Left ventricle myocardium superior (tissue), 1 donor: ENCODE measurements around the gene HFE. TPM values are rescaled to one million over a fixed set of nuclear protein-coding genes. Genes with fewer than 3 reads are reported as not detected.

Experiments used
- ATAC-seq: fragments of 200-7000 bp; cut with Tn5 transposase; one replicate; pipeline ENCODE4 v1.9.1; 2020; ENCODE audit warnings: mild to moderate bottlenecking, moderate library complexity
- DNase-seq: peaks from one replicate; pipeline ENCODE4 v3.0.0-alpha.2; 2020
- intact Hi-C: fragments of 100-400 bp; cut with micrococcal nuclease; formaldehyde crosslinking; loops from one replicate; pipeline ENCODE4 v1.11.0; 2022
- total RNA-seq: library from RNA; stranded (reverse); fragmentation: NEBNext Ultra II Directional; extraction: Animal tissue kit (Norgen Biotek cat#: 25700); gene quantifications from one replicate; pipeline ENCODE4 v1.2.1, GENCODE V29; 2021
- donor health status: DM: no; HTN: yes; CAD: no; lungs with severe emphysema.

The HFE gene
- total RNA-seq, 1 donor from 2014 or later, result 4.5 TPM

GRCh38 chr6:26126394-26127235, 39.4 kb downstream of the HFE start:
- ATAC-seq (no peak), DNase-seq (no peak)
- intact Hi-C loops, result no loop called here

GRCh38 chr6:26128013-26128771, 41.0 kb downstream of the HFE start:
- intact Hi-C loops, result no loop called here
- no peak for DNase-seq
- no peak for ATAC-seq

DNA sequence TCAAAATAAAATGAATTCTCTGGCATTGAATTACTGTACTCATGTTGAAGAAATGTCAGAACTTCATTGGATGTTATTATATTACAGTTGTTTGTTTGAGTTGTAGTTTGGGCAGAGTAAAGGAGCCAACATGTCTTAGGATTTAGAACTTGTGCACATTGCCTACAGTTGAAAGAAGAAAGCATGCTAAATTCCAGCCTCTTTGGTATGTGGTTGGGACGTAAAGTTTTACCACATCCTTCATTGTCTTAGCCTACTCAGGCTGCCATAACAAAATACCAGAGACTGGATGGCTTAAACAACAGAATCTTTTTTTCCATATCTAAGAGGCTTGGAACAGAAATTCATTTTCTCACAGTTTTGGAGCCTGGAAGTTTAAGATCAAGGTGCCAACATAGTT, 42.4 kb downstream of the HFE start:
- intact Hi-C loops, result no loop called here
- no peak for ATAC-seq
- no peak for DNase-seq

DNA sequence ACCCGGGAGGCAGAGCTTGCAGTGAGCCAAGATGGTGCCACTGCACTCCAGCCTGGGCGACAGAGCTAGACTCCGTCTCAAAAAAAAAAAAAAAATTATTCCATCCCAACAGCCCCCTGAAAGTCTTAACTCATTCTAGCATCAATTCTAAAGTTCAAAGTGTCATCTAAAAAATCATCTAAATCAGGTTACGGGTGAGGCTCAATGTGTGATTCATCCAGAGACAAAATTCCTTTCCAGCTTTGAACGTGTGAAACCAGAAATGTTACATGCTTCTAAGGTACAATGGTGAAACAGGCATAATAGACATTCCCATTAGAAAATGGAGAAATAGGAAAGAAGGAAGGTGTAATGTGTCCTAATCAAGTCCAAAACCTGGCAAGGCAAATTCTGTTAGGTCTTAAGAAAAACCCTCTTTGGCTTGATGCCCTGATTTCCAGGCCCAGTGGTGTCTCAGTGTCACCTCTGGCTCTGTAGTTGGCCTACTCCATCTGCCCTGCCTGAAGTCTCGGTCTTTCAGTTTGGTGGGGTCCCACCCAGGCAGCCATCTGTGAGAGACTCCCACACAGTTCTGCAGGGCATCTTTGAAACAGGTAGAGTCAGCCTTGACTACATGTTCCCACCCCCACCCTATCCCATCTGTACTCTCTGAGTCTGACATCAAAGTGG, 43.5 kb downstream of the HFE start:
- DNase-seq (no peak), ATAC-seq (no peak)
- intact Hi-C loops, result no loop called here

DNA sequence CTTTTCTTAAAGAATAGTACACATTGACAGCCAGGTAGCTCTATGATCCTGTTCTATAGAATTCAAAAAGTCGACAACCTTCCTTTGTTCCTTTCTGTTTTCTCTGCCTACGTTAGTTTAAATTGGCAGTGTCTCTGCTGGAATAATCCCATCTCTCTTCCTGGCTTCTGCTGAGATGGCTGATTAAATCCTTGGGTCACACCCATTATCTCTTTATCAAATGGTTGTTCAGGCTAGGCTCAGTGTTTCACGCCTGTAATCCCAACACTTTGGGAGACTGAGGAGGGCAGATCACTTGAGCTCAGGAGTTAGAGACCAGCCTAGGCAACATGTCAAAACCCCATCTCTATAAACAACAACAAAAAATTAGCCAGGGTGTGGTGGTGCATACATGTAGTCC, 44.4 kb downstream of the HFE start:
- ATAC-seq, result no peak
- intact Hi-C loops, result no loop called here

GRCh38 chr6:26133730-26134129, 46.5 kb downstream of the HFE start:
- intact Hi-C loops, result no loop called here
- ATAC-seq (no peak), DNase-seq (no peak)

More for the DNA sequence above, 44.4 kb downstream of the HFE start:
- no peak for DNase-seq

DNA sequence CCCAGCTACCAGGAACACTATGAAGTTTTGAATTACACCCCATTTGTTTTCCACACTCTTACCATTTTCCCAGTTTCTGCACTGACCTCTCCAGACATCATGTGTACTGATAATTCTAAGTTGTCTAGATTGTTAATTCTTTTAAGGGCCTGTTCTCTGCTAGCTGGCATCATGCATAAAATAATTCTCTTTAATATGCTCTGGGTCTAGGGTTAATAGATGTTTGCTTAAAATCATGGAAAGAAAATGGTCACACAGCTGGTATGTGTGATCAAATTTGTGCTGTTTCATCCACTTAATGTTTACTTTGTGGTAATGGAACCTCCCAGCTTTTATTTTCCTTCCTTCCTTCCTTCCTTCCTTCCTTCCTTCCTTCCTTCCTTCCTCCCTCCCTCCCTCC, 49.1 kb downstream of the HFE start:
- ATAC-seq (no peak), DNase-seq (no peak)
- intact Hi-C loops, result no loop called here

DNA sequence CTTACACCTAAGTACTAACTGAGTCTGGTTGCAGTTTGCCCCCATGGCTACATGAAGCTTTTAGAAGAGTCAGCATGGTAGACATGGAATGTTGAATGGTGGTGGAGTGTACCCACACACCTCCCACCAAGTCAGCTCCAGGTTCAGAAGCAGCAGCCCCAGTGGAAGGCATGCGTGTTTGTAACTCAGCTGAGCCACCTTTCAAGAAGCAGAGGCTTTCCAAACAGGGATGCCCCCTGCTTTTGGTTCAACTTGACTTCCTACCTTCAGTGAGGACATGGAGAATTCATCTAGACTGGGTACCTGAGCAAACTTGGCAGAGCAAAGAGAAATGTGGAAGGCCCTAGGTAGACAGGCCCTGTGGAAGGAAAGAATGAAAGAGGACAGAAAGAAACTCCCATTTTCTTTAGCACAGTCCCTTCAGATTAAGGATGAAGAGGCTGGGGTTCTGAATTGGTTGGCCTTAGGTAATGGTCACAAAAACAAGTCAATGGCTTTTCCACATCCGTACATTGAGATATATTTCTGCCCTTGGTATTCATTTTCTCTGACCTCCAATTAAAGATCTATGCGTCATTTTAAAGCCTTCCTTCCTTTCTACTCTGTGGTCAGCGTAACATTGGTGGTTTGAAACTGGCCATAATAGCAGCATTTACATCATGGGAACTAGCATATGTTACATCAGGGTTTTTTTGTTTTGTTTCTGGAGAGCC, 53.2 kb downstream of the HFE start:
- DNase-seq (no peak), ATAC-seq (no peak)
- intact Hi-C loops, result no loop called here

DNA sequence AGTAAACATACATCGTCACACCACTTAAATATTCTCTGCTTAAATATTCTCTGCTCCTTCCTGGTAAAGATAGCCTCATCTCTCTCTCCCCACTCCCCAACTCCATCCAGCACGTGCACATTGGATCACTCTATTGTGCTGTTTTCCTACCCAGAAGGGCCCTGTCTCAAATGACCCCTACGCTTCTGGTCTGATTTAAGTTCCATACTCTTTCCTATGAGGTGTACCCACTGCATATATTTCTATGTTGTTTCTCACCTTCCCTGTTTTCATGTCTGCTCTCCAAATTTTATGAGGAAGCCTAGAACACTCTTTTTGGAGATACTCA, 53.7 kb downstream of the HFE start:
- no peak for ATAC-seq

GRCh38 chr6:26141378-26141904, 54.2 kb downstream of the HFE start:
- no peak for DNase-seq
- peak; percentile 57 for ATAC-seq
- intact Hi-C loops, result no loop called here

More for the DNA sequence above, 53.7 kb downstream of the HFE start:
- DNase-seq, result no peak
- intact Hi-C loops, result no loop called here

DNA sequence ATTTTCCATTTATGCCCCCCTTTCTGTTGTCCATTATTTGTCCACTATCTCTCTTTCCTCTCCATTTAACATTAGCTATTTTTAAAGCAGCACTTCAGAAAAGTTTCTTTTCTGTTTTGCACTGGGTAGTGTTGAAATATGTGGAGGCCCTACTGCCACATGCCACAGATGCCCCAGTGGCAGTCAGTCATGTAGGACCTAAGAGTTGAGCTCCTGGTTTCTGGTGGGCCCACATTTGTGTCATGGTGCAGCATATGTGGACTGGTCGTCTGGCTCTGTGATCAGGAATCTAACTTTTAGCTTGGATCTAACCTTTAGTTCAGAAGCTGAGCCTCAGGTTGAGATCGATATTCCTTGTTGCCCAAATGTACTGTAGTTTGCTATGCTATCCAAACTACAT, 54.8 kb downstream of the HFE start:
- intact Hi-C loops, result no loop called here
- ATAC-seq (peak; percentile 12), DNase-seq (no peak)

Other genes with a start within 250 kb of the HFE start
- gene SLC17A3, start 213.2 kb upstream of the HFE start, total RNA-seq, result not detected
- gene SLC17A2, start 156.7 kb upstream of the HFE start, total RNA-seq, result not detected
- gene TRIM38, start 124.6 kb upstream of the HFE start, total RNA-seq, result 2.7 TPM